Esophagus muscularis mucosa (tissue), 3 donors: ENCODE data around the gene DMAC2L.

Experiments used
- POLR2A ChIP-seq: fragments of 450-650 bp; IDR thresholded peaks from one replicate; pipeline ENCODE4 v1.6.1; 2017; ENCODE audit warnings: antibody characterized with exemption, moderate library complexity, mild to moderate bottlenecking, low read depth
- TF ChIP-seq, protein P1 (sequence below), 3 experiments: fragments of 200-600 bp in 2 of 3; fragments of 450-650 bp in 1 of 3; sonication (generic) in 2 of 3; IDR thresholded peaks; one replicate each; pipeline ENCODE4 v1.5.1; 2017 to 2019; ENCODE audit warnings: antibody characterized with exemption in 3 of 3, mild to moderate bottlenecking in 2 of 3, moderate library complexity in 1 of 3

- TF ChIP-seq, protein P1, sequence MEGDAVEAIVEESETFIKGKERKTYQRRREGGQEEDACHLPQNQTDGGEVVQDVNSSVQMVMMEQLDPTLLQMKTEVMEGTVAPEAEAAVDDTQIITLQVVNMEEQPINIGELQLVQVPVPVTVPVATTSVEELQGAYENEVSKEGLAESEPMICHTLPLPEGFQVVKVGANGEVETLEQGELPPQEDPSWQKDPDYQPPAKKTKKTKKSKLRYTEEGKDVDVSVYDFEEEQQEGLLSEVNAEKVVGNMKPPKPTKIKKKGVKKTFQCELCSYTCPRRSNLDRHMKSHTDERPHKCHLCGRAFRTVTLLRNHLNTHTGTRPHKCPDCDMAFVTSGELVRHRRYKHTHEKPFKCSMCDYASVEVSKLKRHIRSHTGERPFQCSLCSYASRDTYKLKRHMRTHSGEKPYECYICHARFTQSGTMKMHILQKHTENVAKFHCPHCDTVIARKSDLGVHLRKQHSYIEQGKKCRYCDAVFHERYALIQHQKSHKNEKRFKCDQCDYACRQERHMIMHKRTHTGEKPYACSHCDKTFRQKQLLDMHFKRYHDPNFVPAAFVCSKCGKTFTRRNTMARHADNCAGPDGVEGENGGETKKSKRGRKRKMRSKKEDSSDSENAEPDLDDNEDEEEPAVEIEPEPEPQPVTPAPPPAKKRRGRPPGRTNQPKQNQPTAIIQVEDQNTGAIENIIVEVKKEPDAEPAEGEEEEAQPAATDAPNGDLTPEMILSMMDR (IDR thresholded peaks at IDR 0.05): no peak
- TF ChIP-seq POLR2A: no peak
Measured at GRCh38 chr14:50362764-50363713, 50.9 kb downstream of the DMAC2L start.
